GM12878 (cell line): Measurements from ENCODE around the gene SORCS1. TPM values are rescaled to one million over a fixed set of nuclear protein-coding genes. Genes with fewer than 3 reads are reported as not detected.

Experiments
- ATAC-seq: fragments of 200-7000 bp; cut with Tn5 transposase; 3 replicates; pipeline ENCODE4 v1.9.1; 2020; ENCODE audit warnings: mild to moderate bottlenecking, moderate library complexity
- BruUV-seq: library from RNA; stranded (reverse); fragments of 400-500 nt; replicated peaks from 2 replicates; lab custom pipeline; 2021; lab: Mats Ljungman, UMichigan
- CTCF ChIA-PET: fragments of 300-600 bp; sonication (Branson Sonifier 250); formaldehyde crosslinking; extraction: SDS; loops from one replicate; lab custom pipeline; 2021; ENCODE audit warnings: inconsistent platforms; lab: Yijun Ruan, JAX
- POLR2A ChIA-PET: fragments of 350-600 bp; formaldehyde crosslinking; extraction: SDS; loops from one replicate; lab custom pipeline; 2021; ENCODE audit warnings: inconsistent platforms; lab: Charles Lee
- RAD21 ChIA-PET: fragments of 300-600 bp; sonication (Branson Sonifier 250); formaldehyde crosslinking; loops from one replicate; lab custom pipeline; 2023; ENCODE audit warnings: antibody characterized with exemption; ENCODE audit not compliant: unreplicated experiment; lab: Charles Lee
- SMC1A ChIA-PET: fragments of 300-600 bp; sonication (Branson Sonifier 250); formaldehyde crosslinking; loops from one replicate; lab custom pipeline; 2023; ENCODE audit not compliant: unreplicated experiment, uncharacterized antibody; lab: Charles Lee
- DNase-seq: peaks from one replicate; pipeline ENCODE4 v3.0.0-alpha.2; 2011; ENCODE audit warnings: low read depth, low spot score
- FAIRE-seq: peaks from 3 replicates; lab custom pipeline; 2011; peaks lifted over from hg19 to GRCh38; lab: Jason Lieb, UNC
- H2AFZ ChIP-seq: 2 replicates; pipeline ENCODE4 v1.6.0; 2011; ENCODE audit warnings: low read depth, low read length, control low read depth; ENCODE audit not compliant: control insufficient read depth
- H3K27ac ChIP-seq: 2 replicates; pipeline ENCODE4 v1.5.1; 2011; ENCODE audit warnings: control low read depth; ENCODE audit not compliant: control insufficient read depth, insufficient read depth
- H3K27me3 ChIP-seq, 2 experiments: replicated peaks in 1 of 2; 2 replicates each; pipeline versions ENCODE4 v1.6.0 to v1.6.1; 2011; ENCODE audit warnings: low read length in 1 of 2; ENCODE audit not compliant: control insufficient read depth in 2 of 2, insufficient read depth in 2 of 2
- H3K36me3 ChIP-seq, 2 experiments: 2 replicates each; pipeline ENCODE4 v1.5.1; 2011; ENCODE audit warnings: low read length in 1 of 2; ENCODE audit not compliant: control insufficient read depth in 2 of 2, insufficient read depth in 2 of 2
- H3K4me1 ChIP-seq: 2 replicates; pipeline ENCODE4 v1.6.1; 2011; ENCODE audit warnings: mild to moderate bottlenecking, low read length, moderate library complexity, mixed read lengths; ENCODE audit not compliant: control insufficient read depth, insufficient read depth
- H3K4me2 ChIP-seq: 2 replicates; pipeline ENCODE4 v1.6.0; 2011; ENCODE audit warnings: control low read depth; ENCODE audit not compliant: control insufficient read depth, insufficient read depth
- H3K4me3 ChIP-seq: fragments of 200-600 bp; sonication (generic); 2 replicates; pipeline ENCODE4 v1.5.1; 2016
- H3K79me2 ChIP-seq: 2 replicates; pipeline ENCODE4 v1.6.0; 2011; ENCODE audit warnings: low read length; ENCODE audit not compliant: control insufficient read depth, insufficient read depth
- H3K9ac ChIP-seq: 2 replicates; pipeline ENCODE4 v1.8.0; 2011; ENCODE audit warnings: low read length, control low read depth, mixed read lengths; ENCODE audit not compliant: control insufficient read depth, insufficient read depth
- H3K9me3 ChIP-seq: replicated peaks from 3 replicates; pipeline ENCODE4 v1.5.1; 2011; ENCODE audit warnings: mild to moderate bottlenecking, low read length; ENCODE audit not compliant: control insufficient read depth, insufficient read depth
- H4K20me1 ChIP-seq: 2 replicates; pipeline ENCODE4 v1.6.0; 2011; ENCODE audit not compliant: control insufficient read depth, insufficient read depth
- BACH1 ChIP-seq: fragments of 450-650 bp; IDR thresholded peaks from 2 replicates; pipeline ENCODE4 v1.6.1; 2017; ENCODE audit warnings: mild to moderate bottlenecking, borderline replicate concordance
- CTCF ChIP-seq, 3 experiments: IDR thresholded peaks in 2 of 3; conservative IDR thresholded peaks in 1 of 3; 2 replicates each; pipeline ENCODE4 v1.5.1; 2011; ENCODE audit warnings: low read depth in 3 of 3, low read length in 3 of 3, mild to moderate bottlenecking in 3 of 3, control low read depth in 2 of 3, moderate library complexity in 2 of 3, inconsistent platforms in 1 of 3, mixed read lengths in 1 of 3; ENCODE audit not compliant: control insufficient read depth in 2 of 3, insufficient read depth in 1 of 3; ENCODE audit errors: extremely low read depth in 1 of 3
- FOXM1 ChIP-seq: IDR thresholded peaks from 2 replicates; pipeline ENCODE4 v1.6.1; 2012; ENCODE audit warnings: low read depth, mild to moderate bottlenecking, inconsistent platforms, low read length, moderate library complexity
- RAD21 ChIP-seq: IDR thresholded peaks from 2 replicates; pipeline ENCODE4 v1.6.1; 2011; ENCODE audit warnings: mild to moderate bottlenecking, low read depth, low read length, moderate library complexity; ENCODE audit not compliant: insufficient read depth
- TARDBP ChIP-seq: IDR thresholded peaks from 2 replicates; pipeline ENCODE4 v1.6.1; 2016; ENCODE audit warnings: borderline replicate concordance
- ZNF217 ChIP-seq: fragments of 450-650 bp; IDR thresholded peaks from 2 replicates; pipeline ENCODE4 v1.6.1; 2017; ENCODE audit warnings: antibody characterized with exemption, mild to moderate bottlenecking
- WGBS: methylation state at CpG from one replicate; pipeline ENCODE4 v1.1.6; 2016; ENCODE audit warnings: low lambda C conversion rate; ENCODE audit not compliant: insufficient replicate concordance, insufficient coverage; ENCODE audit errors: missing lambda C conversion rate; 5-methylcytosine and 5-hydroxymethylcytosine counted together
- in situ Hi-C: fragments of 300-500 bp; cut with MboI; formaldehyde crosslinking; loops from 9 replicates; pipeline ENCODE4 v1.14.3; 2018; ENCODE audit warnings: mixed read lengths
- intact Hi-C: fragments of 100-400 bp; cut with micrococcal nuclease; formaldehyde crosslinking; loops from one replicate; pipeline ENCODE4 v1.14.2; 2022; ENCODE audit not compliant: unreplicated experiment
- polyA plus RNA-seq, 11 experiments: library from polyadenylated mRNA; depleted of rRNA in 4 of 11; unstranded in 6 of 11; stranded (reverse) in 5 of 11; fragments of >200 nt; fragmentation: Nextera tagmentation in 4 of 11; fragmentation: Illumina TruSeq in 1 of 11; extraction: Ambion mirVana in 4 of 11; extraction: Trizol in 1 of 11; gene quantifications; 1 replicate in 1 of 11; 2 replicates in 10 of 11; pipeline versions ENCODE4 v1.2.1 to v1.2.3, GENCODE V29; 2011 to 2016; ENCODE audit warnings: inconsistent platforms in 2 of 11, missing spikeins in 2 of 11, low read depth in 1 of 11
- total RNA-seq, 4 experiments: library from RNA; depleted of rRNA in 3 of 4; stranded (reverse); fragments of >200 nt in 3 of 4; fragmentation: Illumina TruSeq in 1 of 4; extraction: Trizol in 1 of 4; gene quantifications; 2 replicates each; pipeline versions ENCODE4 v1.2.1 to v1.2.3, GENCODE V29; 2013 to 2021

Gene SORCS1
- total and polyA plus RNA-seq, 10 of the 15 experiments (the other 5 are each of a cell fraction or from before 2014, with no cell fraction given), result 0.02 to 9.6 (median 0.06) TPM; not detected in 3

- BruUV-seq, result no TSS peak
- intact Hi-C loops, result no loop called here
Measured at GRCh38 chr10:106571192-106571946, 593.1 kb downstream of the SORCS1 start.

More at GRCh38 chr10:106571192-106571946, 593.1 kb downstream of the SORCS1 start:
- Histone ChIP-seq H3K4me1 (no peaks in the 10 kb centered on the region), H4K20me1 (no peaks in the 10 kb centered on the region), H3K36me3 (no peaks in the 10 kb centered on the region), H3K27me3 (no peaks in the 10 kb centered on the region; a peak in 2 of 4 replicates), H2AFZ (no peak overlapping the region), H3K27ac (no peak overlapping the region), H3K9me3 (no peaks in the 10 kb centered on the region), H3K9ac (no peak overlapping the region), H3K4me3 (no peak overlapping the region), H3K4me2 (no peak overlapping the region), H3K79me2 (no peaks in the 10 kb centered on the region)
- in situ Hi-C loops, result no loop called here
- DNase-seq (no peak), ATAC-seq (peak; percentile 59), FAIRE-seq (no peak)
- POLR2A ChIA-PET, result no interaction called here
- WGBS, result 7% methylated on average over 5 of the region's 5 CpGs
- SMC1A ChIA-PET, result interaction anchor here (1.6 kb wide), 1 partner anchor 176 kb away, joined by 4 read pairs; no protein-coding TSS in a partner anchor
- peak; percentile 45 for TF ChIP-seq RAD21
- no peak for TF ChIP-seq ZNF217
- no peak for TF ChIP-seq FOXM1
- no peak for TF ChIP-seq BACH1
- no peak for TF ChIP-seq TARDBP
- peak; percentile 23 to 36 (median 32); a peak in 4 of 6 replicates for TF ChIP-seq CTCF (IDR thresholded peaks at IDR 0.05 in 2 of 3, conservative IDR thresholded peaks at IDR 0.05 in 1 of 3; ENCODE audit: control insufficient read depth in 2 of 3, extremely low read depth in 1 of 3, insufficient read depth in 1 of 3, low read depth in 3 of 3, low read length in 3 of 3)
- CTCF ChIA-PET, result interaction anchor here (0.6 to 1.3 kb wide), 6 partner anchors 9 to 1381 kb away, joined by 3 to 4 read pairs (median 3); no protein-coding TSS in a partner anchor
- RAD21 ChIA-PET, result no interaction called here
